ENCODE results near the gene DCUN1D4. TPM values are rescaled to one million over a fixed set of nuclear protein-coding genes. Genes with fewer than 3 reads are reported as not detected.

DCUN1D4 gene
- total RNA-seq, 1 experiment from 2014 or later = 34.3 TPM

DNA sequence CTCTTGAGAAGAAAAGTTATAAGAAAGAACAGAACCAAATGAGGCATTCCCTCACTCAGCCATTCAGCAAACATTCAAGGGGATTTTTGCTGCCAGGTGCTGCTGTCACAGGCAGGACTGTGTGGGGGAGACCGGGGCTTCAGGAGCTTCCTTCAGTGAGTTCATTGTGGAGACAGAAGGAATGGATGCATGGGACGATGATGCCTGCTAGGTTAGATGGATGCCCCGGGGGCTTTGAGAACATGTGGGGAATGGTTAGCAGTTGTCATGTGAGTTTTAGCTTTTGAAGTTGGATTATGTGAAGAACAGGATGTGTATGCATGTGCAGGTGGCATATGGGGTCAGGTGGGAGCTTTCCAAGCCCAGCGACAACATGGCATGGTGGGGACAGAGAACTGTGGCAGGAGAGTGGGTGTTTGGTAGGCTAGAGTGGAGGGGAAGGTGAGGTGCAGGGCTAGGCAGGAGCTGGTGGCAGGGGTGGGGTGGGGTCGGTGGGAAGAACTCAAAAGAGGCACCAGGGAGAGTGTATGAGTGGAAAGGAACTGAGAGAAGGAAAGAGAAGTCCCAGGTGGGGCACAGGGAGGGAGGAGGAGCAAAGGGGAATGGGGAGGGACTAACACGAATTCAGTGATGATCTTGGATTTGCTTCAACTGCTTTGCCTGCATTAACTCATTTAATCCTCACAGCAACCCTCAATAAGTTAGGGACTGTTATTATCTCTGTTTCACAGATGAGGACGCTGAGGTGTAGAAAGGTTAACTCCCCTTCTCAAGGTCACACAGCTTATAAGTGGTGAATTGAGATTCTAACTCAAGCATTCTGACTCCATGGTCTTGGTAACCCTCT, 8.4 kb downstream of the DCUN1D4 start (continued):
- TF ChIP-seq EMX1 (CRISPR knock-in tag; IDR thresholded peaks at IDR 0.05) = no peak
- no peak for TF ChIP-seq HMGXB4 (CRISPR knock-in tag; IDR thresholded peaks at IDR 0.05)
- TF ChIP-seq NR3C1 (CRISPR knock-in tag; conservative IDR thresholded peaks at IDR 0.05; ENCODE audit: low read depth) = no peak
- no peak for TF ChIP-seq ZNF512 (CRISPR knock-in tag; IDR thresholded peaks at IDR 0.05; ENCODE audit: borderline replicate concordance)

- Mint-ChIP-seq H3K4me1 (peaks cover 74% of the 10 kb centered on the region), H3K27me3 (ENCODE audit: low read depth) (no peaks in the 10 kb centered on the region), H3K36me3 (no peaks in the 10 kb centered on the region), H3K27ac (no peak overlapping the region), H3K9me3 (no peaks in the 10 kb centered on the region), H3K4me3 (no peak overlapping the region)
- TF ChIP-seq, protein P1, sequence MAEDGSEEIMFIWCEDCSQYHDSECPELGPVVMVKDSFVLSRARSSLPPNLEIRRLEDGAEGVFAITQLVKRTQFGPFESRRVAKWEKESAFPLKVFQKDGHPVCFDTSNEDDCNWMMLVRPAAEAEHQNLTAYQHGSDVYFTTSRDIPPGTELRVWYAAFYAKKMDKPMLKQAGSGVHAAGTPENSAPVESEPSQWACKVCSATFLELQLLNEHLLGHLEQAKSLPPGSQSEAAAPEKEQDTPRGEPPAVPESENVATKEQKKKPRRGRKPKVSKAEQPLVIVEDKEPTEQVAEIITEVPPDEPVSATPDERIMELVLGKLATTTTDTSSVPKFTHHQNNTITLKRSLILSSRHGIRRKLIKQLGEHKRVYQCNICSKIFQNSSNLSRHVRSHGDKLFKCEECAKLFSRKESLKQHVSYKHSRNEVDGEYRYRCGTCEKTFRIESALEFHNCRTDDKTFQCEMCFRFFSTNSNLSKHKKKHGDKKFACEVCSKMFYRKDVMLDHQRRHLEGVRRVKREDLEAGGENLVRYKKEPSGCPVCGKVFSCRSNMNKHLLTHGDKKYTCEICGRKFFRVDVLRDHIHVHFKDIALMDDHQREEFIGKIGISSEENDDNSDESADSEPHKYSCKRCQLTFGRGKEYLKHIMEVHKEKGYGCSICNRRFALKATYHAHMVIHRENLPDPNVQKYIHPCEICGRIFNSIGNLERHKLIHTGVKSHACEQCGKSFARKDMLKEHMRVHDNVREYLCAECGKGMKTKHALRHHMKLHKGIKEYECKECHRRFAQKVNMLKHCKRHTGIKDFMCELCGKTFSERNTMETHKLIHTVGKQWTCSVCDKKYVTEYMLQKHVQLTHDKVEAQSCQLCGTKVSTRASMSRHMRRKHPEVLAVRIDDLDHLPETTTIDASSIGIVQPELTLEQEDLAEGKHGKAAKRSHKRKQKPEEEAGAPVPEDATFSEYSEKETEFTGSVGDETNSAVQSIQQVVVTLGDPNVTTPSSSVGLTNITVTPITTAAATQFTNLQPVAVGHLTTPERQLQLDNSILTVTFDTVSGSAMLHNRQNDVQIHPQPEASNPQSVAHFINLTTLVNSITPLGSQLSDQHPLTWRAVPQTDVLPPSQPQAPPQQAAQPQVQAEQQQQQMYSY (CRISPR knock-in tag; IDR thresholded peaks at IDR 0.05) = no peak
- CTCF ChIA-PET = interaction anchor here (1.6 kb wide), 1 partner anchor 43 kb away, joined by 3 read pairs; no protein-coding TSS in a partner anchor
- ATAC-seq (no peak), DNase-seq (ENCODE audit: low spot score) (no peak)
- POLR2A ChIA-PET = no interaction called here
Measured at GRCh38 chr4:51851937-51852290, 9.0 kb downstream of the DCUN1D4 start.

DNA sequence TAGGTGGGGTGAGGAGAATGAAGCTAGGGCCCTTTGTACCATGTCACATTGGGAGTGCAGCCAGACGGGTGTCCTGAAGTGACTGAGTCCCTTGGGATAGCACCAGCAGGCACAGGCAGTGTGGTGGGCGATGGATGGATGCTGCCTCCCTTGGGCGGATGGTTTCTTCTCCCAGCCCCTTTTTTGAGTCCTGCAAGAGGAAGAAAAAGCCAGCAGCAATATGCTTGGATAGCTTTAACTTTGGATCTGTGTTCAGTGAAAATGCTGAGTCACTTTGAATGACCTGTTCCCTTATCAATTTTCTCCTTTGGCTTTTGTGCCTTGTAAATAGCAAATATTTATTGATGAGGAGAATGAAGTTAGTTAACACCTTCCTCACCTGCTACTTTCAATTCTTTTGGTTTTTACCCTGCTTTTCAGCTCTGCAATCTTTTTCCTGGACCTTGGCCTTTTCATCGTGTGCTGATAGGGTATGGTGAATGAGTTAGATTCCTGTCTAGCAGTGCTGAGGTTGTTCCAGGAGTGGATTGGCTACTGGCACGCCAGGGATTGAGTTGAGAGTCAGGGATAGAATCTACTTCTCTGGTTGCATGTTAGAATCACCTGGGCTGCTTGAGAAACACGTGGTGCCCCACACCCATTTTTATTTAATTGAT, 10.2 kb downstream of the DCUN1D4 start:
- Mint-ChIP-seq H3K4me3 (no peak overlapping the region), H3K36me3 (no peaks in the 10 kb centered on the region; the same call in 1 of the 2 replicates), H3K4me1 (peaks cover 65% of the 10 kb centered on the region), H3K27ac (peak overlapping the region; percentile 63), H3K27me3 (ENCODE audit: low read depth) (no peaks in the 10 kb centered on the region), H3K9me3 (no peaks in the 10 kb centered on the region)
- no peak for TF ChIP-seq RORB (CRISPR knock-in tag; IDR thresholded peaks at IDR 0.05)
- TF ChIP-seq ZBTB21 (CRISPR knock-in tag; IDR thresholded peaks at IDR 0.05; ENCODE audit: borderline replicate concordance) = no peak
- TF ChIP-seq GRHL2 (CRISPR knock-in tag; IDR thresholded peaks at IDR 0.05; ENCODE audit: insufficient replicate concordance, severe bottlenecking) = no peak
- no peak for TF ChIP-seq ESRRA (CRISPR knock-in tag; IDR thresholded peaks at IDR 0.05; ENCODE audit: borderline replicate concordance)
- no peak for TF ChIP-seq ELF4 (CRISPR knock-in tag; IDR thresholded peaks at IDR 0.05; ENCODE audit: low read depth)
- no peak for TF ChIP-seq SMAD4 (CRISPR knock-in tag; IDR thresholded peaks at IDR 0.05)
- ATAC-seq (peak; percentile 80), DNase-seq (ENCODE audit: low spot score) (no peak)
- CTCF ChIA-PET = interaction anchor here (1.4 kb wide), 1 partner anchor 11 kb away, joined by 7 read pairs; the partner anchor contains the start of gene DCUN1D4
- POLR2A ChIA-PET = interaction anchor here (0.8 to 1.0 kb wide), 2 partner anchors 8 to 12 kb away, joined by 3 read pairs; no protein-coding TSS in a partner anchor

Data from WTC11 (cell line).